Mesenchymal stem cell (in vitro differentiated cells and primary cell): ENCODE measurements around the gene PIP4K2C.

Experiments used
- DNase-seq: peaks from one replicate; pipeline ENCODE4 v3.0.0-alpha.2; 2013
- H2AFZ ChIP-seq: one replicate; pipeline ENCODE4 v1.6.1; 2013; ENCODE audit warnings: low read depth, mild to moderate bottlenecking, control low read depth, inconsistent platforms, low read length, moderate library complexity
- H2AK5ac ChIP-seq: 2 replicates; pipeline ENCODE4 v1.6.1; 2013; ENCODE audit warnings: low read length, moderate library complexity, mild to moderate bottlenecking, inconsistent platforms; ENCODE audit not compliant: severe bottlenecking
- H2BK120ac ChIP-seq: one replicate; pipeline ENCODE4 v1.6.1; 2013; ENCODE audit warnings: low read depth, mild to moderate bottlenecking, inconsistent platforms, low read length, moderate library complexity
- H2BK12ac ChIP-seq, 2 experiments: one replicate each; pipeline ENCODE4 v1.6.1; 2013; ENCODE audit warnings: inconsistent platforms in 2 of 2, low read length in 2 of 2, mild to moderate bottlenecking in 2 of 2, moderate library complexity in 2 of 2, control low read depth in 1 of 2
- H2BK15ac ChIP-seq: one replicate; pipeline ENCODE4 v1.6.1; 2013; ENCODE audit warnings: mild to moderate bottlenecking, low read depth, inconsistent platforms; ENCODE audit not compliant: poor library complexity, severe bottlenecking
- H2BK5ac ChIP-seq: 2 replicates; pipeline ENCODE4 v1.6.1; 2013; ENCODE audit warnings: low read depth, mild to moderate bottlenecking, low read length, control low read depth, inconsistent platforms; ENCODE audit not compliant: poor library complexity, severe bottlenecking
- H3K14ac ChIP-seq, 2 experiments: one replicate each; pipeline ENCODE4 v1.6.1; 2013; ENCODE audit warnings: inconsistent platforms in 2 of 2, low read length in 2 of 2, control low read depth in 1 of 2, mild to moderate bottlenecking in 1 of 2, moderate library complexity in 1 of 2
- H3K18ac ChIP-seq, 2 experiments: one replicate each; pipeline ENCODE4 v1.6.1; 2013; ENCODE audit warnings: inconsistent platforms in 2 of 2, low read length in 2 of 2, control low read depth in 1 of 2, low read depth in 1 of 2, mild to moderate bottlenecking in 1 of 2
- H3K23ac ChIP-seq, 2 experiments: one replicate each; pipeline ENCODE4 v1.6.1; 2013; ENCODE audit warnings: inconsistent platforms in 2 of 2, low read length in 2 of 2, mild to moderate bottlenecking in 2 of 2, moderate library complexity in 2 of 2, control low read depth in 1 of 2
- H3K27ac ChIP-seq: 2 replicates; pipeline ENCODE4 v1.5.1; 2013; ENCODE audit warnings: mild to moderate bottlenecking, moderate library complexity, low read length, control low read depth, inconsistent platforms; ENCODE audit not compliant: poor library complexity, severe bottlenecking
- H3K27me3 ChIP-seq, 2 experiments: 2 replicates each; pipeline versions ENCODE4 v1.6.1 to v1.7.0; 2013; ENCODE audit warnings: low read length in 2 of 2, mild to moderate bottlenecking in 2 of 2, moderate library complexity in 2 of 2, control low read depth in 1 of 2, inconsistent platforms in 1 of 2; ENCODE audit not compliant: control insufficient read depth in 1 of 2, insufficient read depth in 1 of 2
- H3K36me3 ChIP-seq, 2 experiments: 2 replicates each; pipeline versions ENCODE4 v1.6.1 to v1.7.0; 2013; ENCODE audit warnings: low read length in 2 of 2, control low read depth in 1 of 2, inconsistent platforms in 1 of 2, low read depth in 1 of 2, mild to moderate bottlenecking in 1 of 2; ENCODE audit not compliant: insufficient read depth in 2 of 2, control insufficient read depth in 1 of 2
- H3K4ac ChIP-seq, 2 experiments: one replicate each; pipeline ENCODE4 v1.6.1; 2013; ENCODE audit warnings: inconsistent platforms in 2 of 2, low read length in 2 of 2, mild to moderate bottlenecking in 2 of 2, moderate library complexity in 2 of 2, control low read depth in 1 of 2, low read depth in 1 of 2
- H3K4me1 ChIP-seq: 2 replicates; pipeline ENCODE4 v1.6.1; 2013; ENCODE audit warnings: low read depth, low read length, control low read depth; ENCODE audit not compliant: control insufficient read depth, insufficient read depth
- H3K4me2 ChIP-seq: 2 replicates; pipeline ENCODE4 v1.6.1; 2013; ENCODE audit warnings: low read length, mild to moderate bottlenecking, inconsistent platforms; ENCODE audit not compliant: poor library complexity, severe bottlenecking
- H3K4me3 ChIP-seq, 2 experiments: 2 replicates each; pipeline versions ENCODE4 v1.5.1 to v1.7.0; 2013; ENCODE audit warnings: low read length in 2 of 2, mild to moderate bottlenecking in 2 of 2, control low read depth in 1 of 2, low read depth in 1 of 2; ENCODE audit not compliant: insufficient read depth in 1 of 2
- H3K79me1 ChIP-seq: replicated peaks from 2 replicates; pipeline ENCODE4 v1.6.1; 2013; ENCODE audit warnings: mild to moderate bottlenecking, control low read depth, low read length, inconsistent platforms; ENCODE audit not compliant: poor library complexity, severe bottlenecking
- H3K9ac ChIP-seq: 2 replicates; pipeline ENCODE4 v1.7.0; 2013; ENCODE audit warnings: mild to moderate bottlenecking, low read length, moderate library complexity
- H3K9me3 ChIP-seq: 2 replicates; pipeline ENCODE4 v1.7.0; 2013; ENCODE audit warnings: mild to moderate bottlenecking, low read length; ENCODE audit not compliant: control insufficient read depth
- H4K8ac ChIP-seq: one replicate; pipeline ENCODE4 v1.6.1; 2013; ENCODE audit warnings: inconsistent platforms, mild to moderate bottlenecking, low read length, moderate library complexity
- H4K91ac ChIP-seq: one replicate; pipeline ENCODE4 v1.6.1; 2013; ENCODE audit warnings: mild to moderate bottlenecking, low read length, inconsistent platforms
- WGBS: methylation state at CpG from one replicate; pipeline ENCODE4 v1.1.7; 2013; ENCODE audit warnings: mixed read lengths; 5-methylcytosine and 5-hydroxymethylcytosine counted together

PIP4K2C gene

DNA sequence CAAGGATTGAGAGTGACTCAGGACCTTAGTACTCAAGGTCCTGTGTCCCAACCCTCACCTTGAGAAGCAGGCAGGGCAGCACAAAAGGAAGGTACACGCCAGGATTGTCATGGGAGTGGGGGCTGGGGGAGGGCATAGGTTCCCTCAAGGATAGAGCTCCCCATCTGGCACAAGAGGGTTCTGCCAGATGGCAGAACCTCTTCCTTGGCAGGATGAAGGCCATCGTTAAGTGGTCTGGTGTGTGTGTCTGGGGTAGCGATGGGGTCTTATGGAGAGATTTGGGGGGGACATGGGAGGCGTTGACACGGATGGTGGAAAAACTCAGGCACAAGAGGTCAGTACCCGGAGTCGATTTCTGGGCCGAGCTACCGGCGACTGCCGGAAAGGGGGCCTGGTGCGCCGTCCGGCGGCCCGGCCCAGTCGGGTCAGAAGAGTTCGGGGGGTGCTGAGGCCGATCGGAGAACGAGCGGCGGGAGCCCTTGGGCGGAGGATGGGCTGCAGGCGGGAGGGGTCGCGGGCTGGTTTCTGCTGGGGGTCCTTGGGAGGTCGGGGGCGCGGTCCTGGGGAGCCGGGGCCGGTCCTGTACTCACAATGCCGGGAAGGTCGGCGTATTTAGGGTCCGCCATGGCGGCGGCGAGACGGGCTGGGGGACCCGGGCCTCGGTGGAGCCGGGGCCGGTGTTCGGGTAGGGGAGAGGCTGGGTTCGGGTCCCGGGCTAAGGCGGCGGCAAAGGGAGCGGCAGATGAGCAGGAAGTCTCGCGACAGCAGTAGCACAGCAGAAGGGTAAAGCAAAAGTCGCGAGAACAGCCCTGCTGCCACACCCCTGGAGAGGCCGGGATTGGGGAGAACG is 44.3 kb upstream of the PIP4K2C start, which contains the start of gene DCTN2:
Gene DCTN2 (minus strand): TSS at position 755 of the 850 bp plus-strand sequence. CDS start 129 bp downstream, at position 626.
- peaks cover 12% of the 10 kb centered on the region for H3K79me1 ChIP-seq
- H2AFZ ChIP-seq, result peak within 1 kb of the TSS; percentile 74
- H4K91ac ChIP-seq, result peak within 1 kb of the TSS; percentile 65
- H3K14ac ChIP-seq, result peak within 1 kb of the TSS; percentile 92 to 98
- DNase-seq, result peak; percentile 98
- H2BK12ac ChIP-seq, result peak within 1 kb of the TSS in 1 of 2 experiments; percentile 64
- H4K8ac ChIP-seq, result peak within 1 kb of the TSS; percentile 94
- H3K9me3 ChIP-seq, result no peaks in the 10 kb centered on the region
- H3K36me3 ChIP-seq, result peaks cover 3 to 30% of the 10 kb centered on the region in 2 experiments
- H3K27me3 ChIP-seq, result peaks cover 21 to 31% of the 10 kb centered on the region in 2 experiments
- H2BK120ac ChIP-seq, result peak within 1 kb of the TSS; percentile 93
- peak within 1 kb of the TSS; percentile 92 for H3K9ac ChIP-seq
- H2BK15ac ChIP-seq, result peak within 1 kb of the TSS; percentile 50
- H3K23ac ChIP-seq, result peak within 1 kb of the TSS in 1 of 2 experiments; percentile 86
- peaks cover 20% of the 10 kb centered on the region for H3K4me1 ChIP-seq
- H3K4me3 ChIP-seq, result peak within 1 kb of the TSS; percentile 89 to 92
- peak within 1 kb of the TSS; percentile 87 for H3K4me2 ChIP-seq
- peak within 1 kb of the TSS; percentile 81 to 98 for H3K18ac ChIP-seq
- H3K27ac ChIP-seq, result no peak within 1 kb of the TSS
- H2AK5ac ChIP-seq, result peak within 1 kb of the TSS; percentile 70
- peak within 1 kb of the TSS; percentile 84 to 93 for H3K4ac ChIP-seq
- H2BK5ac ChIP-seq, result peak within 1 kb of the TSS; percentile 67
- WGBS, result 1% methylated on average over 56 of the region's 56 CpGs

DNA sequence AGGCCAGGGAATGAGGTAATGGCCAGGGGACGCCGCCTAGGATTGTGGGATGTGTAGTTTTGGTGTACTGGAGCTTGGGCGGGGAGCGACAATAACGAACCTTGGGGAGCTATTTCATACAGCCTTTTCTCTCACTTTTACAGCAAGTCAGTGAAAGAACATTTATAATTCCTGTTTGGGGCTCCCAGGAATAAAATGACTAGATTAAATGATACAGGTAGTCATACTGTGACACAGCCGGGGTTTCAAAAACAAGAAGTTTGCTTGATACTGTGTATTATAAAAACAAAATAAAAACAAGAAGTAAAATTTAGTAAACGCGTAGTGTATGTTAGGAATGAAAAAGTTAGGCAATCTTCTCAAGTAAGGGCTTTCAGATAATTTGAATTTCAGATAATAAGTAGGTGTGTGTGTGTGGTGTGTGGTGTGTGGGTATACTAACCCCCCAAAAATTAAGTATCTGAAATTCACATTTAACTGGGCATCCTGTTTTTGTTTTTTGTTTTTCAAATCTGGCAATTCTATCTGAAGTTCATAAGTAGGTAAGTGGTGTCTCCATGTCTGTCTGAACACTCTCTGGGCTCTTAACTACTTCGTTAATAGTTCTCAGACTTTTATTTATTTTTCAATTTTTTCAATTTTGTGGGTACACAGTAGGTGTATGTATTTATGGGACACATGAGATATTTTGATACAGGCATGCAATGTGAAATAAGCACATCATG is 43.5 kb upstream of the PIP4K2C start:
- Histone ChIP-seq H2AFZ (no peak overlapping the region), H4K91ac (no peak overlapping the region), H4K8ac (no peak overlapping the region), H3K27ac (no peak overlapping the region), H3K79me1 (peaks cover 11% of the 10 kb centered on the region), H2BK12ac (no peak overlapping the region), H3K36me3 (peaks cover 3 to 23% of the 10 kb centered on the region in 2 experiments), H2AK5ac (no peak overlapping the region), H3K9ac (peak overlapping the region; percentile 92), H3K23ac (no peak overlapping the region), H2BK120ac (no peak overlapping the region), H3K4ac (no peak overlapping the region), H3K27me3 (peaks cover 21 to 31% of the 10 kb centered on the region in 2 experiments), H3K4me2 (peak overlapping the region; percentile 19), H2BK15ac (no peak overlapping the region), H3K4me3 (peak overlapping the region in 1 of 2 experiments; percentile 89), H3K14ac (no peak overlapping the region), H3K4me1 (peaks cover 20% of the 10 kb centered on the region), H3K9me3 (no peaks in the 10 kb centered on the region), H2BK5ac (no peak overlapping the region), H3K18ac (no peak overlapping the region)
- WGBS, result 6% methylated on average over 2 of the region's 9 CpGs
- no peak for DNase-seq

DNA sequence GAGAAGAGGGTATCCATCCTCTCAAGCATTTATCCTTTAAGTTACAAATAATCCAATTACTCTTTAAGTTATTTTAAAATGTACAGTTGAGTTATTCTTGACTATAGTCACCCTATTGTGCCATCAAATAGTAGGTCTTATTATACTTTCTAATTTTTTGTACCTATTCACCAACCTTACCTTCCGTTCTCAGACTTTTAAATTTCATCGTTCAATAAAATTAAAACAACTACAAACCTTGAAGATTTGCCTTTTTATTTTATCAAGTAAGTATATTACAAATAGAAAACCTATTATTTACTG is 43.0 kb upstream of the PIP4K2C start:
- H3K79me1 ChIP-seq, result peaks cover 11% of the 10 kb centered on the region
- H3K23ac ChIP-seq, result no peak overlapping the region
- H2BK5ac ChIP-seq, result no peak overlapping the region
- no peak overlapping the region for H3K18ac ChIP-seq
- H3K14ac ChIP-seq, result no peak overlapping the region
- no peak overlapping the region for H4K91ac ChIP-seq
- WGBS, result no CpG with 5 or more reads among the region's 2 CpGs
- H2BK120ac ChIP-seq, result no peak overlapping the region
- no peaks in the 10 kb centered on the region for H3K9me3 ChIP-seq
- H2BK15ac ChIP-seq, result no peak overlapping the region
- no peak overlapping the region for H2BK12ac ChIP-seq
- H3K9ac ChIP-seq, result no peak overlapping the region
- no peak for DNase-seq
- H3K27ac ChIP-seq, result no peak overlapping the region
- no peak overlapping the region for H2AFZ ChIP-seq
- no peak overlapping the region for H3K4me2 ChIP-seq
- peaks cover 3 to 19% of the 10 kb centered on the region in 2 experiments for H3K36me3 ChIP-seq
- no peak overlapping the region for H2AK5ac ChIP-seq
- H3K4ac ChIP-seq, result no peak overlapping the region
- H3K4me3 ChIP-seq, result no peak overlapping the region
- no peak overlapping the region for H4K8ac ChIP-seq
- peaks cover 24% of the 10 kb centered on the region for H3K4me1 ChIP-seq
- peaks cover 21 to 31% of the 10 kb centered on the region in 2 experiments for H3K27me3 ChIP-seq

DNA sequence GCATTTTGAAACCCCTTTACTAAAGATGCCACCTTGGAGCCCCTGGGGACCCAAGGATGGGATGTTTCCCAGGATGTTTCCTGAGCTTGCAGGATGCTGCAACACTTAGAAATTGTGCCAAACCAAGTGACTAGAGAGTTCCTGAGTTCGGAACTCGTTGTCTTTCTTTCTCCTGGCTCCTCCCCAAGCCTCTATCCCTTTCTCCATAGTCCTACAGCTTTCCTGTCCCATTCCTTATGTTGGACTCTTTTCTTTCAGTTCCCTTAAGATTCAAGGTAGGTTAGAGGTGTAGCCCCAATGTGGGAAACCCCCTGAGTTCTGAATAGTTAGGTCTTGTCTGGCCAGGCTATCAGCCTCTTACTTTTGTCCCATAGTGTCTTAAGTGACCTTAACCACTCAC is 42.5 kb upstream of the PIP4K2C start:
- WGBS, result no CpG with 5 or more reads among the region's 2 CpGs

More for the DNA sequence above, 42.5 kb upstream of the PIP4K2C start:
- H3K4me2 ChIP-seq, result no peak overlapping the region
- no peak for DNase-seq
- H2BK120ac ChIP-seq, result no peak overlapping the region
- no peak overlapping the region for H2BK15ac ChIP-seq
- peaks cover 27% of the 10 kb centered on the region for H3K4me1 ChIP-seq
- H3K9ac ChIP-seq, result no peak overlapping the region
- H3K14ac ChIP-seq, result no peak overlapping the region
- H3K18ac ChIP-seq, result no peak overlapping the region
- peaks cover 10% of the 10 kb centered on the region for H3K79me1 ChIP-seq
- peaks cover 1 to 17% of the 10 kb centered on the region in 2 experiments for H3K36me3 ChIP-seq
- H3K4me3 ChIP-seq, result no peak overlapping the region
- no peak overlapping the region for H3K23ac ChIP-seq
- no peak overlapping the region for H3K27ac ChIP-seq
- H2AK5ac ChIP-seq, result no peak overlapping the region
- H2AFZ ChIP-seq, result no peak overlapping the region
- no peak overlapping the region for H4K8ac ChIP-seq
- no peaks in the 10 kb centered on the region for H3K9me3 ChIP-seq
- no peak overlapping the region for H2BK12ac ChIP-seq
- H2BK5ac ChIP-seq, result no peak overlapping the region
- peaks cover 24 to 35% of the 10 kb centered on the region in 2 experiments for H3K27me3 ChIP-seq
- no peak overlapping the region for H4K91ac ChIP-seq
- H3K4ac ChIP-seq, result no peak overlapping the region
